Ectodermal cell (in vitro differentiated cells): Measurements from ENCODE around the gene CFAP61.

Source experiments
- H3K27ac ChIP-seq: 2 replicates; pipeline ENCODE4 v1.7.0; 2013; ENCODE audit warnings: mild to moderate bottlenecking, low read depth, low read length; ENCODE audit not compliant: insufficient read depth, poor library complexity, severe bottlenecking
- H3K27me3 ChIP-seq: 2 replicates; pipeline ENCODE4 v1.7.0; 2013; ENCODE audit warnings: mild to moderate bottlenecking, low read length; ENCODE audit not compliant: insufficient read depth, control insufficient read depth, poor library complexity, severe bottlenecking
- H3K36me3 ChIP-seq: one replicate; pipeline ENCODE4 v1.7.0; 2013; ENCODE audit warnings: low read length; ENCODE audit not compliant: control insufficient read depth, insufficient read depth
- H3K4me1 ChIP-seq: one replicate; pipeline ENCODE4 v1.7.0; 2013; ENCODE audit warnings: low read length; ENCODE audit not compliant: control insufficient read depth, insufficient read depth
- H3K4me3 ChIP-seq: 2 replicates; pipeline ENCODE4 v1.7.0; 2013; ENCODE audit warnings: low read depth, low read length, control low read depth; ENCODE audit not compliant: insufficient read depth
- H3K9me3 ChIP-seq: 2 replicates; pipeline ENCODE4 v1.7.0; 2013; ENCODE audit warnings: mild to moderate bottlenecking, low read length, moderate library complexity; ENCODE audit not compliant: control insufficient read depth
- WGBS, 2 experiments: methylation state at CpG; one replicate each; pipeline ENCODE4 v1.1.7; 2013; ENCODE audit warnings: missing lambda C conversion rate in 2 of 2; 5-methylcytosine and 5-hydroxymethylcytosine counted together

The CFAP61 gene

DNA sequence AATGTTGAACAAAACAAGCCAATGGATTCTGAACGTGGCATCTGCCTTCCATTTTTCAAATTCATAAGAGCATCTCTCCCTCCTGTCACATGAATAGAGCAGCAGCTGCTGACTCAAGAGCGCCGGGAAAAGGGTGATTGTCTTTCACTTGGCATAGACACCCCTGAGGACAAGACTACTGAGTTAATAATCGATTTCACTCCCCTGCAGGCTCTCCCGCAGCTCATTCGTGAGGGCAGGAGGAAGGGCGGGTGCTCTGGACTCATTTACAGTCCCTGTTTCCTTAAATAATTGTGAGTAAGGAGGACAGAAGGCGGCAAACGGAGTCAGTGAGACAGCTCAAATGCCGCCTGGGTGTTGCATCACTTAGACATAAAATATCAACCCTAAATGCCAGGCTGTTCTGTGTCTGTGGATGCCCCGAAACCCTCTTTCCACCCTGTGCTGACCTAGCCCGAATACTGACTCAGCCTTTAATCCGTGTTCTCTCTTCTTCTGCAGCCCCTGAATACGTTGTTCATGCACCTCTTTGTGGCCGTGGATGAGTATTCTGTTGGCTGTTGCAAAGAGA, 21.6 kb downstream of the CFAP61 start:
- H3K27ac ChIP-seq: no peak overlapping the region
- no peak overlapping the region for H3K4me3 ChIP-seq

GRCh38 chr20:20075032-20075431, 22.7 kb downstream of the CFAP61 start:
- Histone ChIP-seq H3K36me3 (no peaks in the 10 kb centered on the region), H3K9me3 (no peaks in the 10 kb centered on the region), H3K27ac (no peak overlapping the region), H3K4me3 (no peak overlapping the region), H3K4me1 (no peaks in the 10 kb centered on the region), H3K27me3 (no peaks in the 10 kb centered on the region)
- WGBS, 2 experiments: 95 to 96% methylated on average over 4 of the region's 4 CpGs

More for the DNA sequence above, 21.6 kb downstream of the CFAP61 start:
- no peaks in the 10 kb centered on the region for H3K4me1 ChIP-seq
- no peaks in the 10 kb centered on the region for H3K36me3 ChIP-seq
- H3K9me3 ChIP-seq: no peaks in the 10 kb centered on the region
- WGBS, 2 experiments: 84 to 87% methylated on average over 15 of the region's 15 CpGs
- no peaks in the 10 kb centered on the region for H3K27me3 ChIP-seq

GRCh38 chr20:20076297-20077065, 24.1 kb downstream of the CFAP61 start:
- Histone ChIP-seq H3K36me3 (no peaks in the 10 kb centered on the region), H3K4me1 (no peaks in the 10 kb centered on the region), H3K27ac (no peak overlapping the region), H3K27me3 (no peaks in the 10 kb centered on the region), H3K9me3 (no peaks in the 10 kb centered on the region), H3K4me3 (no peak overlapping the region)
- WGBS, 2 experiments: 89 to 95% methylated on average over 9 of the region's 9 CpGs

DNA sequence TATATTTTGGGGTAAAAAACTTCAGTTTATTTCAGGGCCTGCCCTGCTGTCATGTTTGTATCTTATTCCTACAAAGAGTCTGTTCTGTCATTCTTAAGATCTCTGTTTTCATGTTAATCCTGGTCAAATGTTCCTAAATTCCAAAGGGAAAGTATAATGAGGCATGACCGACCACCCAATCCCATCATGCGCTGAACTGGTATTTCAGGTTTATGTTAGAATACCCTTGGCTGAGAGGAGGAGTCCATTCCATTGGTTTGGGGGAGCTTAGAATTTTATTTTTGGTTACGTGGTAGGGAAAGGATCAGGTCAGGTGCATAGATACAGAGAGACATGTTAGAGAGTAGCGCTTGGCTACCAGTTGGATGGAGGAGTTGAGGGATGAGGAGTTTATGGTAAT, 25.7 kb downstream of the CFAP61 start:
- H3K4me1 ChIP-seq: no peaks in the 10 kb centered on the region
- H3K9me3 ChIP-seq: no peaks in the 10 kb centered on the region
- H3K27me3 ChIP-seq: no peaks in the 10 kb centered on the region
- no peak overlapping the region for H3K27ac ChIP-seq
- H3K4me3 ChIP-seq: no peak overlapping the region
- no peaks in the 10 kb centered on the region for H3K36me3 ChIP-seq
- WGBS, 2 experiments: 89 to 91% methylated on average over 4 of the region's 4 CpGs

DNA sequence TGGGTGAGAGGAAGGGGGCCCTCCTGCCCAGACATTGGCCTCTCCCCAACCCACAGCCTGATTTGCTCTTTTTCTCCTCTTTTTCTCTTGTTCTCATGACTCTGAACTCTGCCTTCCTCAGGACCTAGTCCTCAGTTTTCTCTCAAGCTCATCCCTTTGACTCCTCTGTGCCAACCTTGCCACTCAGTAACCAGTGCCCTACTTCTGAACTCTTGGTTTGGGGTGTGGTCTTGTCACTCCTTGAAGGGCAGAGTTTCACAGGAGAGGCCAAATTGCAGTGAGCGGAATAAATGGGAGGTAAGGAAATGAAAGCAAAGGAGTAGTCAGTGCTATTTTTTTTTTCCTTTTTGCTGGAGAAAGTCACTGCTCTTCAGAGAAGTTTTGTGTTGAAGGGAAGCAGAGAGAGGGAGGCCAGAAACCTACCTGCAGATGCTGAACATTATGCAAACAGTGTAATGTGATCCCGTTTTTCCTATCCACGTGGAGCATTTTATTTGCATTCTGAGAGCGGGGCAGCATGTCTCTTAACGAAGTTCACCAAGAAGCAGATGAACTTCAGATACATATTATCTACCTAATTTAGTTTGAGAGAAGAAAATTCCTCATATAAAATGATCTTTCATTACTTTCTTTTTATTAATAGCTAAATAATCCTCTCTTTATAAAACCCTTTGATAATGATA, 26.9 kb downstream of the CFAP61 start:
- no peaks in the 10 kb centered on the region for H3K9me3 ChIP-seq
- no peak overlapping the region for H3K4me3 ChIP-seq
- no peaks in the 10 kb centered on the region for H3K27me3 ChIP-seq
- no peaks in the 10 kb centered on the region for H3K4me1 ChIP-seq
- H3K27ac ChIP-seq: no peak overlapping the region
- WGBS, 2 experiments: 39 to 42% methylated on average over 4 to 5 of the region's 5 CpGs
- H3K36me3 ChIP-seq: no peaks in the 10 kb centered on the region

GRCh38 chr20:20083807-20084206, 31.5 kb downstream of the CFAP61 start:
- Histone ChIP-seq H3K27ac (no peak overlapping the region), H3K9me3 (no peaks in the 10 kb centered on the region), H3K36me3 (no peaks in the 10 kb centered on the region), H3K27me3 (no peaks in the 10 kb centered on the region), H3K4me1 (no peaks in the 10 kb centered on the region), H3K4me3 (no peak overlapping the region)
- 8 to 13% methylated on average over 3 of the region's 3 CpGs for WGBS, 2 experiments

DNA sequence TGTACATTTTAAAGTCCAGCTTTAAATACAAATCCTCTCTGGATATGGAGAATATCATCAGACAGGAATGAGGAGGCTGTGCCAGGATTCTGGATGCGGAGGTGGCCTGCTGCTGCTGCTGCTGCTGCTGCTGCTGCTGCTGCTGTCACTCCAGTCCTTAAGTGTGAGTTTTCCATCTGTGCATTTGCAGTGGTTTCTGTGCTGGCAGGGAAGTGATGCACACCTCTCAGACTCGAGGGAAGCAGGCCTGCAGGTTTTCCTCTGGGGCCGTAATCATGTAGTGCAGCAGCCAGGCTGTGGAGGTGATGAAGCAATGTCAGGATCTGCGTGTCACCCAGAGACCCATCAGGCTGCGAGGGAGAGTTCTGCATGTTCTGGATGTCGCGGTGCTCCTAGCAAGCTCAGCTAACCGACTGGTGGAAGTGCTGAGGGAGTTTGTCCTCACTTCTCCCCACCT, 32.0 kb downstream of the CFAP61 start:
- Histone ChIP-seq H3K4me1 (no peaks in the 10 kb centered on the region), H3K4me3 (no peak overlapping the region), H3K36me3 (no peaks in the 10 kb centered on the region), H3K9me3 (no peaks in the 10 kb centered on the region), H3K27me3 (no peaks in the 10 kb centered on the region), H3K27ac (no peak overlapping the region)
- WGBS, 2 experiments: 83 to 84% methylated on average over 8 of the region's 8 CpGs

GRCh38 chr20:20085071-20085470, 32.7 kb downstream of the CFAP61 start:
- H3K27ac ChIP-seq: no peak overlapping the region
- H3K4me3 ChIP-seq: no peak overlapping the region
- WGBS, 2 experiments: 91 to 94% methylated on average over 9 of the region's 9 CpGs
- H3K4me1 ChIP-seq: no peaks in the 10 kb centered on the region
- no peaks in the 10 kb centered on the region for H3K27me3 ChIP-seq
- H3K36me3 ChIP-seq: no peaks in the 10 kb centered on the region
- no peaks in the 10 kb centered on the region for H3K9me3 ChIP-seq

DNA sequence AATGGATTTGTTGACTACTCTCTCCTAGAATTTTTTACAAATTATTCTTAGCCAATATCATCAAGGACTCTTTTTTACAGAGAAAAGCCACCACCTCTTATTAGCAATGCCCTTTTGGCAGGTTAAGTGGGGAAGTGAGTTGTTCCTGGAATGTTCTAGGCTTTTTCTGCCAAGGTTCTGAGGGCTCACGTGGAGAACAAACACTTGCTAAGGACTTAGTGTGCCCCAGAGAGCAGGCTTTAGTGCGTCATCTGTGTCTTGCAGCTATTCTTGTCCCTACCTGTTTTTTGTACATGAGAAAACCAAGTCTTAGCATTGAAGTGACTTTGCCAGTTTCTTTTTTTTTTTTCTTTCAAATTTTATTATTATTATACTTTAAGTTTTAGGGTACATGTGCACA, 33.5 kb downstream of the CFAP61 start:
- Histone ChIP-seq H3K36me3 (no peaks in the 10 kb centered on the region), H3K27ac (no peak overlapping the region), H3K27me3 (no peaks in the 10 kb centered on the region), H3K4me1 (no peaks in the 10 kb centered on the region), H3K9me3 (no peaks in the 10 kb centered on the region), H3K4me3 (no peak overlapping the region)
- WGBS, 2 experiments: 81 to 85% methylated on average over 2 of the region's 2 CpGs

DNA sequence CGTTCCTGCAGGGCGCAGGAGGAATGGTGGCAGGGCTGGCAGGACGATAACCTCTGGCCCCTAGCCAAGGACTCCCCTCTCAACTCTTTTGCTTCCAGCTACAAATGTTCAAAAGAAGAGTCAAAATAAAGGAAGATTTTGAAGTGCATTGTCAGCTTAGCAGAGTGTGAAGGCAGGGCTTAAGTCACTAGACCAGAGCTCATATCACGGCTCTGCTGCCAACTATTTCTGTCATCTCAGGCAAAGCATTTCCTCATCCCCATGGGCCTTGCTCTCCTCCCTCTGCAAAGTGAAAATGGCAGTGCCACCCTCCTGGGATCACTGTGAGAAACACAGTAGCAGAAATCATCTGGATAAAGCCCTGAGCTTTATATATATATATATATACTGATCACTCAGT, 36.7 kb downstream of the CFAP61 start:
- Histone ChIP-seq H3K9me3 (no peaks in the 10 kb centered on the region), H3K27ac (no peak overlapping the region), H3K4me3 (no peak overlapping the region), H3K36me3 (no peaks in the 10 kb centered on the region), H3K4me1 (no peaks in the 10 kb centered on the region), H3K27me3 (no peaks in the 10 kb centered on the region)
- WGBS, 2 experiments: 95 to 99% methylated on average over 4 of the region's 4 CpGs
